GM20000 (cell line): Measurements from ENCODE around the gene PTCH1.

Source experiments
- DNase-seq: peaks from one replicate; pipeline ENCODE4 v3.0.0; 2012; ENCODE audit warnings: low spot score
- TF ChIP-seq, protein P1 (sequence below): IDR thresholded peaks from 2 replicates; pipeline ENCODE4 v1.5.1; 2012; ENCODE audit warnings: mild to moderate bottlenecking, control low read depth; ENCODE audit errors: extremely low read depth, missing control alignments

The PTCH1 gene

DNA sequence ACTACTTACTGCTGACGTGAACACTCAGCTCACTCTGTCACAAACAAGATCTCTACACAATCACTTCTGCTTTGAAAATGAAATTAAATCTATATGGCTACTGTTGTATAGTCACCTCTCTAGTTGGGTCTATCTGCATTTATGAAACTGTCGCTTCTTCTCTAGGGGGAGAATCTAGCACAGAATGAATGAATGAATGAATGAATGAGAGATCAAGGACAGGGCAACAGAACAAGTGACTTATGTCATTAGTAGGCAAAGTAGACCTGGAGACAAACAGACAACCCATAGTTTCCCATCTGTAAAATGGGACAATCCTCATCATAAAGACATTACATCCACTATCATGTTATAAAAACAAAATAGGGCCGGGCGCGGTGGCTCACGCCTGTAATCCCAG lies 13.4 kb downstream of the PTCH1 start:
- no peak for DNase-seq
- TF ChIP-seq, protein P1, sequence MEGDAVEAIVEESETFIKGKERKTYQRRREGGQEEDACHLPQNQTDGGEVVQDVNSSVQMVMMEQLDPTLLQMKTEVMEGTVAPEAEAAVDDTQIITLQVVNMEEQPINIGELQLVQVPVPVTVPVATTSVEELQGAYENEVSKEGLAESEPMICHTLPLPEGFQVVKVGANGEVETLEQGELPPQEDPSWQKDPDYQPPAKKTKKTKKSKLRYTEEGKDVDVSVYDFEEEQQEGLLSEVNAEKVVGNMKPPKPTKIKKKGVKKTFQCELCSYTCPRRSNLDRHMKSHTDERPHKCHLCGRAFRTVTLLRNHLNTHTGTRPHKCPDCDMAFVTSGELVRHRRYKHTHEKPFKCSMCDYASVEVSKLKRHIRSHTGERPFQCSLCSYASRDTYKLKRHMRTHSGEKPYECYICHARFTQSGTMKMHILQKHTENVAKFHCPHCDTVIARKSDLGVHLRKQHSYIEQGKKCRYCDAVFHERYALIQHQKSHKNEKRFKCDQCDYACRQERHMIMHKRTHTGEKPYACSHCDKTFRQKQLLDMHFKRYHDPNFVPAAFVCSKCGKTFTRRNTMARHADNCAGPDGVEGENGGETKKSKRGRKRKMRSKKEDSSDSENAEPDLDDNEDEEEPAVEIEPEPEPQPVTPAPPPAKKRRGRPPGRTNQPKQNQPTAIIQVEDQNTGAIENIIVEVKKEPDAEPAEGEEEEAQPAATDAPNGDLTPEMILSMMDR, result no peak

DNA sequence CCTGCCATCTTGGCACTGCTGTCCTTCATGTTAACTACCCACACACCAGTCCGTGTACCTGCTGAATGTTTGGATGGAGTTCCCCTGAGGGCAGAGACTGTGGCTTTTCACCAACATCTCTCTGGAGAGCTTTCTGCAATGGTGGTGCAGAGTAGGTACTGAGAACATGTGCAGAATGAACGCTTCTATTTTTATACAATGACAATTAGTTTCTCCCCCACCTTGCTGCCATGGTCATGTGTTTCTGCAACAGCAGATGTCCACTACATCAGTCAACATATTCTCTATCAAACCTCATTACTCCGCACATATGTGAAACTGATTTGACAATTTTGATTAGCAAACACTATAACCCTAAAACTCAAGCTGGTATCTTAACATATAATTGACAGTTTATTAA lies 14.5 kb downstream of the PTCH1 start:
- DNase-seq, result no peak
- TF ChIP-seq, protein P1, result no peak

- DNase-seq, result no peak
- TF ChIP-seq, protein P1, result no peak
Observed at GRCh38 chr9:95499847-95500246, 16.9 kb downstream of the PTCH1 start.

DNA sequence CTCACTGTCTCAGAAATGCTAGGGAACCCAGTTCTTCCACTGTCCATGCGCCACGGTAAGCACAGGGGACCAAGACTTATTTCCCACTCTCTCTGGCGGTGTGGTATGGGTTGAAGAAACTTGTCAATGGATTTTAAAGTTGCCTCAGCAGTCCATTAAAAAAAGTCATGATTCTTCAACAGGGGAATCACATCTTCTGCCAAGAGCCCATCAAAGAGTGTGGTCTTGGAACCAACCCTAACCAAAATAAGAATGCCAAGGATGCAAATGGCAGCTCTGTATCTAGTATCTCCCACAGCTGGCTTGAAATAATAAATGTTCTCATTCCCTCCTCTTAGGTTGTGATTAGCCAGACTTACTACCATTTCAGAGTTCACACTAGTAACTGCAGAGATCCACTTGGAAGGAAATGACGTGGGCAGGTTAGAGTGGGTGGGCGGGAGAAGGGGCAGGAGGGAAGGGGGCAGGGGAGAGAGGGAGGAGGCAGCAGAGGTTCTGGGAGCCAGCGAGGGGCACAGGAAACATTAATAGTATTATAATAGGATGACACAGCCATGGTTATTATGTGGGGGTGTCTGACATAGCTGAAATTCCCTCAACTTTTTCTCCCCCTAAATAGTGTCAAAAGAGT lies 17.6 kb downstream of the PTCH1 start:
- no peak for DNase-seq
- TF ChIP-seq, protein P1, result no peak

DNA sequence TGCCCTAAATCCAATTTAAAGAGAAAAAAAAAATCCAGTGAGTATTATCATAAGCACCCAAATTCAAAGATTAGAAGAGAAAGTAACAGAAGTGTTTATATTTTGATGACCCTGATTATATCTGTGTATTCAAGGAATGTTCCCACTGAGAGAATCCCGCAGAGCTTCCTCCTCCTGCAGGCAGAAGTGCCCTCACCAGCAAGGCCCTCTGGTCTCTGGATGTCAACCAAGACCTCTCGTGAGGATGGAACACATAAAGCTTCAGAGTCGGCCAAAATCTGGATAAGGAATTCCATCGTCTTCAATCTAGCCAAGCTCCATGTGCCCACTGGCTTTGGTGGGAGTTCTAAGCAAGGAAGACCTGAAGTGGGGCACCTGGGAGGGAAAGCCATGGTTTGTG lies 18.1 kb downstream of the PTCH1 start:
- no peak for DNase-seq
- TF ChIP-seq, protein P1, result no peak

GRCh38 chr9:95497772-95498171 lies 19.0 kb downstream of the PTCH1 start:
- DNase-seq, result no peak
- TF ChIP-seq, protein P1, result no peak

DNA sequence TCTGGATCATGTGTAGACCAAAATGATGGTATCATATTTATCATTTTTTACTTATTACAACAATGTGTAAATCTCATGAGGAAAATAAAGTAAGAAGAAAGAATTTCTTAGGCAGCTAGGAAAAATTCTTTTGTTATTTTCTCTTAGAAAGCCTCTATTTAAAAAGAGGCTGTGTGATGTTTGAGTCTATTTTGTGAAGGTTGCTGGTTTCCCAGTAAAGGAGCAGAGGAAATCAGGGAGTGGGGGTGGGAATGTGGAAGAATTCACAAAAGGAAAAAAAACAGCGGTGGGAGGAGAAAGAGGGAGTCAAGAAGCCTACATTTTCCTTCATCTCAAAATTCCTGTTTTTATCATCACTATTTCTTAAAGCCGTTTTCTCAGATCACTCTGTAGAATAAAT lies 20.1 kb downstream of the PTCH1 start:
- TF ChIP-seq, protein P1, result no peak
- no peak for DNase-seq
